ENCODE results near the gene RASGRF1.

Gene RASGRF1

DNA sequence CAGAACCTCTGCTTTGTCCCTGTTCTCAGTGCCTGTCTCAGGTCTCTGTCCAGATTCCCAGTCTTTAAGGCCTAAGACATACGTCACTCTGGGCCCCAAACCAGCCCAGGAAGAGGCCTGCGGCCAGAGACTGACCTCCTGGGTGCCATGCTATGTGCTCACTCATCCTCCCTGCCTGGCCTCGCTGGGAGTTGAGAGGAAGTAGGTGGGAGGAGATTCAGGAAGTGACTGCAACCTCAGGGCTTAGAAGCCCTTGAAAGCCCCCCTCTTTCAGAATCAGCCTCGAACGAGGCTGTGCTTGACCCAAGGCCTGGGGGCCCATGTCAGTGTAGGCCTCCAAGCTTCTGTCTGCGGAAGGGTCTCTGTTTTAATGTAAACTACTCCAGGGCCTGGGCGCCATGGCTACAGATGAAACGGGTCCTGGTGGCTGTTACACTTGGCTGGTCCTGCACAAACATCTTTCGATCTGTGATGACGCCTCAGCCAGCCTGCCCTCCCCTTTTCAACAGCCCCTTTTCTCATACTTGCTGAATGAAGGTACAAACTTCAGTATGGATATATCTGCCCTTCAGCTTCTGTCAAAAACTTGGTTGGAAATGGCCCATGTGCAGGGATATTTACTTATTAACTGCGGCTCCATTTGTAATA is 11.7 kb downstream of the RASGRF1 start:
- TF ChIP-seq ZNF274 (IDR thresholded peaks at IDR 0.05; ENCODE audit: low read depth, low read length) (no peak), YY1 (IDR thresholded peaks at IDR 0.05; ENCODE audit: insufficient read depth, insufficient read length) (no peak), SUZ12 (IDR thresholded peaks at IDR 0.05; ENCODE audit: extremely low read depth, insufficient read depth, insufficient read length) (no peak)
- no peaks in the 10 kb centered on the region for H3K4me1 ChIP-seq (ENCODE audit: insufficient read depth, insufficient read length)
- DNase-seq (ENCODE audit: low read depth, low spot score): no peak
- no peaks in the 10 kb centered on the region for H3K27me3 ChIP-seq (ENCODE audit: insufficient read depth, insufficient read length)
- H3K4me3 ChIP-seq (ENCODE audit: insufficient read length, low read depth): no peak overlapping the region
- H3K9me3 ChIP-seq (ENCODE audit: insufficient read depth, low read length): no peaks in the 10 kb centered on the region; the same call in 1 of the 2 replicates
- no peaks in the 10 kb centered on the region for H3K36me3 ChIP-seq (ENCODE audit: insufficient read depth, insufficient read length, low read length)
- H3K9ac ChIP-seq (ENCODE audit: insufficient read length, low read depth): no peak overlapping the region

DNA sequence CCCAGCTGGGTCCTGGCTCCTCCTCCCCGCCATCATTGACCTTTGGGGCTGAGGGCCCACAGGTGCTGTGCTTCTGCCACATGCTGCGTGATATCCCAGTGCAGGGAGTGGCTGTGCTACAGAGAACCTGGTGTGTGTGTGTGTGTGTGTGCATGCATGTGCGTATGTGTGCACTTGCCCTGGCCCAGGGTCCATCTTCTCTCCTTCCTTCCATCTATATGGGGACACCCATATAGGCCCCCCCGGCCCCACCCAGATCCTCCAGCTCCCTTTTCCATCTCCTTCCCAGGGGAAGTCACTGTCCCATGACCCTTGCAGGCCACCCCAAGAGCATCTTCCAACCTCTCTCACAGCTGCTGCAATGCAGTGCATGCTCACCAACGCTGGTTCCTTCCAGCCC is 12.6 kb downstream of the RASGRF1 start:
- no peak for TF ChIP-seq SUZ12 (IDR thresholded peaks at IDR 0.05; ENCODE audit: extremely low read depth, insufficient read depth, insufficient read length)
- H3K9me3 ChIP-seq (ENCODE audit: insufficient read depth, low read length): no peaks in the 10 kb centered on the region; the same call in 1 of the 2 replicates
- no peak overlapping the region for H3K4me3 ChIP-seq (ENCODE audit: insufficient read length, low read depth)
- no peaks in the 10 kb centered on the region for H3K27me3 ChIP-seq (ENCODE audit: insufficient read depth, insufficient read length)
- no peaks in the 10 kb centered on the region for H3K4me1 ChIP-seq (ENCODE audit: insufficient read depth, insufficient read length)
- DNase-seq (ENCODE audit: low read depth, low spot score): no peak
- H3K36me3 ChIP-seq (ENCODE audit: insufficient read depth, insufficient read length, low read length): no peaks in the 10 kb centered on the region
- no peak overlapping the region for H3K9ac ChIP-seq (ENCODE audit: insufficient read length, low read depth)

DNA sequence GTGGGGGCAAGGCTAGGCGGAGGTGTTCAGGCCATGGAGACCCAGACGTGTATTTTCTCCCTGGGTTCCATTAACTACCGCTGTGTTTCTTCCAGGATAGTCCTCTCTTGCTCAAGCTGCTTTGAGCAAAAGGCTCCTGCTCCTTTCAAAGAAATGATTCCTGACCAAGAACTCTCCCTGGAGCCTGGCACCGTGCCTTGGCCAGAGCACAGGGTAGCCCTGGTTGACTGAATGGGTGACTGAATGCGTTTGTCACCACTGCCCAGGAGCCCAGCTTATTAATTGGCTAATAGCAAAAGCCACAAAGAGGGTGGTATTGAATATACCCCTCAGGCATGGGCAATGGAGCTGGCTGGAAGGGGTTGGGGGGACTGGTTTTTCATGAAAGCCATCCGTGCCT is 13.9 kb downstream of the RASGRF1 start:
- Histone ChIP-seq H3K4me1 (ENCODE audit: insufficient read depth, insufficient read length) (no peaks in the 10 kb centered on the region), H3K27me3 (ENCODE audit: insufficient read depth, insufficient read length) (no peaks in the 10 kb centered on the region), H3K36me3 (ENCODE audit: insufficient read depth, insufficient read length, low read length) (no peaks in the 10 kb centered on the region), H3K4me3 (ENCODE audit: insufficient read length, low read depth) (no peak overlapping the region), H3K9ac (ENCODE audit: insufficient read length, low read depth) (no peak overlapping the region), H3K9me3 (ENCODE audit: insufficient read depth, low read length) (no peaks in the 10 kb centered on the region)
- no peak for DNase-seq (ENCODE audit: low read depth, low spot score)
- TF ChIP-seq YY1 (IDR thresholded peaks at IDR 0.05; ENCODE audit: insufficient read depth, insufficient read length): no peak
- TF ChIP-seq ZNF274 (IDR thresholded peaks at IDR 0.05; ENCODE audit: low read depth, low read length): no peak
- no peak for TF ChIP-seq SUZ12 (IDR thresholded peaks at IDR 0.05; ENCODE audit: extremely low read depth, insufficient read depth, insufficient read length)

DNA sequence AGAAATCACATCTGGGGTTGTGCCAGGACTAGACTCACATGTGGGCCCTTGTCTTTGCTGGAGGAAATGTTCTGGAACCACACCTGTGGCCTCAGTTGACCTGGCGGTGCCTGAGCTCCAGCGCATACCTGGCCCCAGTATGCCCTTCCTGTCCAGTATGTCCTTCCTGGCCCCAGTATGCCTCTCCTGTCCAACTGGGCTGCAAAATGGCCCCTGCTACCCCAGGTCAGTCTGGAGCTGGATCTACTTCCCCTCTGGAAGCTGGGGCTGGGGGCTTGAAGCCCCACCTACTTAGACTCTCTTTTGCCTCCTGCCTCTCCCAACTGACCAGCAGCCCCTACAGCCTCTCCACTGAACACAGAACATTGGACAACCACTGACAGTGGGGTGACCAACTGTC is 15.3 kb downstream of the RASGRF1 start:
- no peak for TF ChIP-seq ZNF274 (IDR thresholded peaks at IDR 0.05; ENCODE audit: low read depth, low read length)
- no peak for TF ChIP-seq YY1 (IDR thresholded peaks at IDR 0.05; ENCODE audit: insufficient read depth, insufficient read length)
- no peak for TF ChIP-seq SUZ12 (IDR thresholded peaks at IDR 0.05; ENCODE audit: extremely low read depth, insufficient read depth, insufficient read length)
- Histone ChIP-seq H3K4me3 (ENCODE audit: insufficient read length, low read depth) (no peak overlapping the region), H3K4me1 (ENCODE audit: insufficient read depth, insufficient read length) (no peaks in the 10 kb centered on the region), H3K36me3 (ENCODE audit: insufficient read depth, insufficient read length, low read length) (no peaks in the 10 kb centered on the region), H3K27me3 (ENCODE audit: insufficient read depth, insufficient read length) (no peaks in the 10 kb centered on the region), H3K9me3 (ENCODE audit: insufficient read depth, low read length) (no peaks in the 10 kb centered on the region), H3K9ac (ENCODE audit: insufficient read length, low read depth) (no peak overlapping the region)
- DNase-seq (ENCODE audit: low read depth, low spot score): no peak

DNA sequence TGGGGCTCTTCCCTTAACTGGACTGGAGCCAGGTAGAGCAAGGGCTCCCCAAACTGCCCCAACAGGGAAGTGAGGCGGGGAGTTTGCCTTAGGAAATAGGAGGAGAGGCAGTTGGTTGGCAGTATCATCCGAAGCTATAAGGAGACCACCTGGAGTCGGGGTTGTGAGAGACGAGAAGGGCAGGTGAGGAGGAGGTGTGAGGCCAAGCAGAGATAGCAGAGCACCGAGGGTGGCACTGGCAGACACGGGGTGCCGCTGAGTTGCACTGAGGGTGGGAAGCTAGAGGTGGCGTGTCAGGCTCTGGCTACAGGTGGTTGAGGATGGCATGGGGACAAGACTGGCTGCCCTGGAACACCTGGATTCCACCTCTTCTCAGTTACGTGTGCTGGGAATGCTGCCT is 17.2 kb downstream of the RASGRF1 start:
- Histone ChIP-seq H3K4me1 (ENCODE audit: insufficient read depth, insufficient read length) (no peaks in the 10 kb centered on the region), H3K27me3 (ENCODE audit: insufficient read depth, insufficient read length) (no peaks in the 10 kb centered on the region), H3K4me3 (ENCODE audit: insufficient read length, low read depth) (no peak overlapping the region), H3K9me3 (ENCODE audit: insufficient read depth, low read length) (no peaks in the 10 kb centered on the region), H3K9ac (ENCODE audit: insufficient read length, low read depth) (no peak overlapping the region), H3K36me3 (ENCODE audit: insufficient read depth, insufficient read length, low read length) (no peaks in the 10 kb centered on the region)
- no peak for DNase-seq (ENCODE audit: low read depth, low spot score)
- TF ChIP-seq YY1 (IDR thresholded peaks at IDR 0.05; ENCODE audit: insufficient read depth, insufficient read length) (no peak), ZNF274 (IDR thresholded peaks at IDR 0.05; ENCODE audit: low read depth, low read length) (no peak), SUZ12 (IDR thresholded peaks at IDR 0.05; ENCODE audit: extremely low read depth, insufficient read depth, insufficient read length) (no peak)

DNA sequence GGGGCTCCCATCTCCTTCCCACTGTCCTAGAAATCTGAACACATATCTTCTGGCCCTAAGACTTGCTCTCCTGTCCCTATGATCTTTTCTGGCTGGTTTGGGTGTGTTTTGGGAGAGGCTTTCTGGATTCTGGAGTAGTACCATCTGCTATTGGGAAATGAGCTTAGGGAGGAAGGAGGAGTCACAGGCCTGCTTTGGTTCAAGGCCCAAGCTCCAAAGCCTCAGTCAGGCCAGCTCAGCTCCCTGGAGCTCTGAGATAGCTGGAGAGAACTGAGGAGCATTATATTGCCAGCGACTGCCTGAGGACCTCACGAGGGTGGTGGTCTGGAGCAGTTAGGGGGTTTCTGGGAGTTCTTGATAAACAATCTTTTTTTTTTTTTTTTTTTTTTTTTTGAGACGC is 18.7 kb downstream of the RASGRF1 start:
- no peaks in the 10 kb centered on the region for H3K9me3 ChIP-seq (ENCODE audit: insufficient read depth, low read length)
- H3K36me3 ChIP-seq (ENCODE audit: insufficient read depth, insufficient read length, low read length): no peaks in the 10 kb centered on the region
- no peaks in the 10 kb centered on the region for H3K4me1 ChIP-seq (ENCODE audit: insufficient read depth, insufficient read length)
- TF ChIP-seq YY1 (IDR thresholded peaks at IDR 0.05; ENCODE audit: insufficient read depth, insufficient read length) (no peak), SUZ12 (IDR thresholded peaks at IDR 0.05; ENCODE audit: extremely low read depth, insufficient read depth, insufficient read length) (no peak), ZNF274 (IDR thresholded peaks at IDR 0.05; ENCODE audit: low read depth, low read length) (no peak)
- DNase-seq (ENCODE audit: low read depth, low spot score): no peak
- H3K27me3 ChIP-seq (ENCODE audit: insufficient read depth, insufficient read length): no peaks in the 10 kb centered on the region
- H3K9ac ChIP-seq (ENCODE audit: insufficient read length, low read depth): no peak overlapping the region
- no peak overlapping the region for H3K4me3 ChIP-seq (ENCODE audit: insufficient read length, low read depth)

DNA sequence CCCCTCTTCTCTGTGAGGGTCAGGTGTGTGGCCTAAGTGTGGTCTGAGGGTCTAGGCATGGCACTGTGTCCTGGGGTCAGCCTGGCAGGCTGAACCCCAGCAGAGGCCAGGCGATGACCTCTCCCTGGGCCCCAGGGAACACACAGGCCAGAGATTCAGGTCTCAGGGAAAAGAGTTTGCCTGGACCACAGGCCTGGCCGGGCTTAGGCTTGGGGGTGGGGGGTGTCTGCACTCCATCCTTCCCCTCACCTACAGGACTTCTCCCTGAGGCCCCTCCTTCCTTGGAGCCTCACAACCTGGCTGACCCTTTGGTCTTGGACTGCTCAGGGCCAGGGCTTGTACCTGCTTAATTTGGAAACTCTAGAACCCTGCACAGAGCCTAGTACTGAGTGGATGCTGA is 21.8 kb downstream of the RASGRF1 start:
- no peaks in the 10 kb centered on the region for H3K27me3 ChIP-seq (ENCODE audit: insufficient read depth, insufficient read length)
- no peak for DNase-seq (ENCODE audit: low read depth, low spot score)
- H3K9ac ChIP-seq (ENCODE audit: insufficient read length, low read depth): no peak overlapping the region
- TF ChIP-seq ZNF274 (IDR thresholded peaks at IDR 0.05; ENCODE audit: low read depth, low read length): no peak
- no peak for TF ChIP-seq SUZ12 (IDR thresholded peaks at IDR 0.05; ENCODE audit: extremely low read depth, insufficient read depth, insufficient read length)
- TF ChIP-seq YY1 (IDR thresholded peaks at IDR 0.05; ENCODE audit: insufficient read depth, insufficient read length): no peak
- no peaks in the 10 kb centered on the region for H3K9me3 ChIP-seq (ENCODE audit: insufficient read depth, low read length)
- H3K36me3 ChIP-seq (ENCODE audit: insufficient read depth, insufficient read length, low read length): no peaks in the 10 kb centered on the region
- no peaks in the 10 kb centered on the region for H3K4me1 ChIP-seq (ENCODE audit: insufficient read depth, insufficient read length)
- H3K4me3 ChIP-seq (ENCODE audit: insufficient read length, low read depth): no peak overlapping the region

Data from NT2/D1 (cell line).